OCI-LY1 (cell line): ENCODE data around the gene REC114.

ENCODE experiments used
- H2AFZ ChIP-seq: fragments of 200-600 bp; sonication (generic), shearing (Covaris generic); 2 replicates; pipeline ENCODE4 v1.6.0; 2014; ENCODE audit warnings: antibody characterized with exemption, mild to moderate bottlenecking, low read length
- H3F3A ChIP-seq: fragments of 200-600 bp; sonication (generic), shearing (Covaris generic); 2 replicates; pipeline ENCODE4 v1.6.0; 2014; ENCODE audit warnings: mild to moderate bottlenecking, antibody characterized with exemption, low read length, moderate library complexity; ENCODE audit not compliant: insufficient read depth
- H3K27ac ChIP-seq: fragments of 200-600 bp; sonication (generic); 2 replicates; pipeline ENCODE4 v1.5.1; 2014; ENCODE audit warnings: low read length, mixed run types, mild to moderate bottlenecking, low read depth; ENCODE audit not compliant: poor library complexity, severe bottlenecking
- H3K27me3 ChIP-seq: fragments of 200-600 bp; sonication (generic); 2 replicates; pipeline ENCODE4 v1.6.0; 2014; ENCODE audit warnings: antibody characterized with exemption, mild to moderate bottlenecking, low read length, moderate library complexity; ENCODE audit not compliant: insufficient read depth
- H3K36me3 ChIP-seq: fragments of 200-600 bp; sonication (generic); 2 replicates; pipeline ENCODE4 v1.6.1; 2014; ENCODE audit warnings: mild to moderate bottlenecking, antibody characterized with exemption, low read length, moderate library complexity, mixed read lengths; ENCODE audit not compliant: insufficient read depth
- H3K4me1 ChIP-seq: fragments of 200-600 bp; sonication (generic); 2 replicates; pipeline ENCODE4 v1.5.1; 2014; ENCODE audit warnings: mild to moderate bottlenecking, low read length, moderate library complexity; ENCODE audit not compliant: insufficient read depth, severe bottlenecking
- H3K4me2 ChIP-seq: fragments of 200-600 bp; sonication (generic), shearing (Covaris generic); 2 replicates; pipeline ENCODE4 v1.6.1; 2014; ENCODE audit warnings: low read length
- H3K4me3 ChIP-seq: fragments of 200-600 bp; sonication (generic); 2 replicates; pipeline ENCODE4 v1.5.1; 2014; ENCODE audit warnings: low read length, low read depth, mild to moderate bottlenecking, mixed read lengths; ENCODE audit not compliant: poor library complexity, severe bottlenecking
- H3K79me2 ChIP-seq: fragments of 200-600 bp; shearing (Covaris generic); 2 replicates; pipeline ENCODE4 v1.6.1; 2016; ENCODE audit warnings: mixed run types, low read length, mixed read lengths; ENCODE audit not compliant: insufficient read depth
- H3K9ac ChIP-seq: fragments of 200-600 bp; sonication (generic), shearing (Covaris generic); 2 replicates; pipeline ENCODE4 v1.6.1; 2014; ENCODE audit warnings: mild to moderate bottlenecking, low read length, mixed read lengths
- H3K9me2 ChIP-seq: fragments of 200-600 bp; sonication (generic), shearing (Covaris generic); 2 replicates; pipeline ENCODE4 v1.6.1; 2014; ENCODE audit warnings: low read depth, mild to moderate bottlenecking, low read length, mixed read lengths
- H3K9me3 ChIP-seq: fragments of 200-600 bp; shearing (Covaris generic); 2 replicates; pipeline ENCODE4 v1.6.1; 2014; ENCODE audit warnings: low read length, mixed read lengths
- H4K20me1 ChIP-seq: fragments of 200-600 bp; sonication (generic), shearing (Covaris generic); 2 replicates; pipeline ENCODE4 v1.6.0; 2016; ENCODE audit warnings: mild to moderate bottlenecking, low read length; ENCODE audit not compliant: insufficient read depth
- EZH2 ChIP-seq: fragments of 200-600 bp; sonication (generic), shearing (Covaris generic); IDR thresholded peaks from 2 replicates; pipeline ENCODE4 v1.8.0; 2017; ENCODE audit warnings: borderline replicate concordance, mixed run types, mild to moderate bottlenecking, antibody characterized with exemption, low read length, moderate library complexity, mixed read lengths
- TF ChIP-seq, protein P1 (sequence below): fragments of 200-600 bp; sonication (generic), shearing (Covaris generic); IDR thresholded peaks from 2 replicates; pipeline ENCODE4 v1.5.1; 2017; ENCODE audit warnings: mild to moderate bottlenecking, antibody characterized with exemption, low read length, moderate library complexity, mixed read lengths

REC114 gene

DNA sequence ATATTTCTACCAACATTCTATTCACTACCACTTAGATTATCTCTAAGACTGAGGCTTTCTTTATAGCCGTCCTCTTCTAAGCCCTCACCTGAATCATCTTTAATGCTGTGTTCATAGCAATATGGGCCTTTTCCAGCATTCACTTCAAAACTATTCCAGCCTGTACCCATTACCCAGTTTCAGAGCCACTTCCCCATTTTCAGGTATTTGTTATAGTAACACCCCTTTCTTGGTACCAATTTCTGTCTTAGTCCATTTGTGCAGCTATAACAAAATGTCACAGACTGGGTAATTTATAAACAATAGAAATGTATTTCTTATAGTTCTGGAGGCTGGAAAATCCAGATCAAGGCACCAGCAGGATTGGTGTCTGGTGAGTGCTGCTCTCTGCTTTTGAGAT lies 45.7 kb downstream of the REC114 start:
- H3K9me3 ChIP-seq, result no peaks in the 10 kb centered on the region
- no peaks in the 10 kb centered on the region for H4K20me1 ChIP-seq
- no peaks in the 10 kb centered on the region for H3K36me3 ChIP-seq
- H3K4me3 ChIP-seq, result no peak overlapping the region
- no peaks in the 10 kb centered on the region for H3K79me2 ChIP-seq
- H3K4me2 ChIP-seq, result no peak overlapping the region
- no peak for TF ChIP-seq EZH2
- TF ChIP-seq, protein P1, sequence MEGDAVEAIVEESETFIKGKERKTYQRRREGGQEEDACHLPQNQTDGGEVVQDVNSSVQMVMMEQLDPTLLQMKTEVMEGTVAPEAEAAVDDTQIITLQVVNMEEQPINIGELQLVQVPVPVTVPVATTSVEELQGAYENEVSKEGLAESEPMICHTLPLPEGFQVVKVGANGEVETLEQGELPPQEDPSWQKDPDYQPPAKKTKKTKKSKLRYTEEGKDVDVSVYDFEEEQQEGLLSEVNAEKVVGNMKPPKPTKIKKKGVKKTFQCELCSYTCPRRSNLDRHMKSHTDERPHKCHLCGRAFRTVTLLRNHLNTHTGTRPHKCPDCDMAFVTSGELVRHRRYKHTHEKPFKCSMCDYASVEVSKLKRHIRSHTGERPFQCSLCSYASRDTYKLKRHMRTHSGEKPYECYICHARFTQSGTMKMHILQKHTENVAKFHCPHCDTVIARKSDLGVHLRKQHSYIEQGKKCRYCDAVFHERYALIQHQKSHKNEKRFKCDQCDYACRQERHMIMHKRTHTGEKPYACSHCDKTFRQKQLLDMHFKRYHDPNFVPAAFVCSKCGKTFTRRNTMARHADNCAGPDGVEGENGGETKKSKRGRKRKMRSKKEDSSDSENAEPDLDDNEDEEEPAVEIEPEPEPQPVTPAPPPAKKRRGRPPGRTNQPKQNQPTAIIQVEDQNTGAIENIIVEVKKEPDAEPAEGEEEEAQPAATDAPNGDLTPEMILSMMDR, result no peak
- no peak overlapping the region for H2AFZ ChIP-seq
- H3F3A ChIP-seq, result no peaks in the 10 kb centered on the region
- H3K9ac ChIP-seq, result no peak overlapping the region
- H3K27ac ChIP-seq, result no peak overlapping the region
- no peaks in the 10 kb centered on the region for H3K27me3 ChIP-seq
- H3K9me2 ChIP-seq, result no peaks in the 10 kb centered on the region
- no peaks in the 10 kb centered on the region for H3K4me1 ChIP-seq

DNA sequence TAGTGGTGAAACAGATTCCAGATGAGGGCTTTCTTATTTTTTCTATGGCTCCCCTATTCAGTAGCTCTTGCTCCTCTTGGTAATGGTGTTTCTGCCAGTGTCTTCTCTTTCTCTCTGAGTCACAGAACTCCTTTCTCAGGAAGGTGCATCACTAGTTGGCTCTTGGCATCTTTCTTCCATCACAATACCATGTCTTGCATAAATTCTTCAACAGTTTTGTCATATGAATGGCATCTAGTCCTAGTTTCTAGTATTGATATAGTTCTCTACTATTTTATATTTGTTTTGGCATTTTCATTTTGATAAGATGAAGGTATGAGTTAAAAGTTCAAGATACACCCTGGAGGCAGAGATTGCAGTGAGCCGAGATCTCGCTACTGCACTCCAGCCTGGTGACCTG lies 51.0 kb downstream of the REC114 start:
- Histone ChIP-seq H3K27ac (no peak overlapping the region), H3K36me3 (no peaks in the 10 kb centered on the region), H3K4me2 (no peak overlapping the region), H3K9me2 (no peaks in the 10 kb centered on the region), H3K9me3 (no peaks in the 10 kb centered on the region), H2AFZ (no peak overlapping the region), H4K20me1 (no peaks in the 10 kb centered on the region), H3K4me3 (no peak overlapping the region), H3K27me3 (no peaks in the 10 kb centered on the region), H3K79me2 (no peaks in the 10 kb centered on the region), H3K4me1 (no peaks in the 10 kb centered on the region), H3F3A (no peaks in the 10 kb centered on the region), H3K9ac (no peak overlapping the region)
- TF ChIP-seq, protein P1, result no peak
- no peak for TF ChIP-seq EZH2

DNA sequence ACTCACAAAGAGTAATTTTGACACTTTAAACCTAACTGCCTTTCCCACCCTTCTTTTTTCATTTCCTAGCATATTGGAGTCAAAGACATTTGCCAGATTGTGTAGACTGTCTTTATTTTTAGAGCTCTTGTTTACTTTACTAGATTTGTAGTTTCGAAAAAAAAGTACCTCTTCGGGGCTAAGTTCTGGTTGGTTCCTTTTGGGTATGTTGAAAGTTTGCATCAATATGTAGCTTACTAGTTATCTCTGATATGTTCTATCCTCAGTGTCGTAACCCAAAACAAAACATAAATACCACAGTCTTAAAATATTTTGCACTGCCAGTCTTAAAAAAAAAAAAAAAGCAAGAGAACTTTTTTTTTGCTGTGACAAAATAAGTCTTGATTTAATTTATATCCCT lies 52.2 kb downstream of the REC114 start:
- Histone ChIP-seq H4K20me1 (no peaks in the 10 kb centered on the region), H3K9ac (no peak overlapping the region), H3K79me2 (no peaks in the 10 kb centered on the region), H3K36me3 (no peaks in the 10 kb centered on the region), H2AFZ (no peak overlapping the region), H3K4me2 (no peak overlapping the region), H3F3A (no peaks in the 10 kb centered on the region), H3K27ac (no peak overlapping the region), H3K9me3 (no peaks in the 10 kb centered on the region), H3K9me2 (no peaks in the 10 kb centered on the region), H3K4me1 (no peaks in the 10 kb centered on the region), H3K27me3 (no peaks in the 10 kb centered on the region), H3K4me3 (no peak overlapping the region)
- TF ChIP-seq, protein P1, result no peak
- TF ChIP-seq EZH2, result no peak
